Dedifferentiated amniotic fluid mesenchymal stem cell (primary cell): ENCODE data around the gene ACTL6B.
"Not testable (repeated sequence)": the region's sequence is repeated elsewhere in the genome, so short reads cannot be mapped to it uniquely, and the experiment has no call there.

Experiments
- DNase-seq: peaks from one replicate; pipeline ENCODE4 v3.0.0-alpha.2; 2016; ENCODE audit errors: extremely low spot score

Gene ACTL6B

GRCh38 chr7:100671353-100672327 is 15.4 kb upstream of the ACTL6B start:
- DNase-seq, result no peak

GRCh38 chr7:100670074-100670473 is 13.8 kb upstream of the ACTL6B start:
- DNase-seq, result no peak

- not testable (repeated sequence) for DNase-seq
Observed at GRCh38 chr7:100669106-100669505, 12.9 kb upstream of the ACTL6B start.

GRCh38 chr7:100668069-100668449 is 11.8 kb upstream of the ACTL6B start:
- no peak for DNase-seq

- no peak for DNase-seq
Observed at GRCh38 chr7:100667331-100668068, 11.3 kb upstream of the ACTL6B start.

- DNase-seq, result no peak
Observed at GRCh38 chr7:100665168-100665726, 9.0 kb upstream of the ACTL6B start.

GRCh38 chr7:100662194-100662776 is 6.0 kb upstream of the ACTL6B start:
- not testable (repeated sequence) for DNase-seq

GRCh38 chr7:100654908-100655831 is 1.1 kb downstream of the ACTL6B start:
- DNase-seq, result no peak

GRCh38 chr7:100649826-100650565 is 6.3 kb downstream of the ACTL6B start:
- no peak for DNase-seq

- DNase-seq, result no peak
Observed at GRCh38 chr7:100642534-100642907, 13.7 kb downstream of the ACTL6B start.

- no peak for DNase-seq
Observed at GRCh38 chr7:100641860-100642533, 14.3 kb downstream of the ACTL6B start.

GRCh38 chr7:100641463-100641859 is 14.8 kb downstream of the ACTL6B start, which contains the start of gene TFR2:
Gene TFR2, minus strand, starts transcription at chr7:100641552. Its CDS starts 43 bp downstream, at chr7:100641509.
- DNase-seq, result no peak

GRCh38 chr7:100640517-100641440 is 15.5 kb downstream of the ACTL6B start:
- no peak for DNase-seq

- no peak for DNase-seq
Observed at GRCh38 chr7:100639995-100640516, 16.2 kb downstream of the ACTL6B start.

- DNase-seq, result no peak
Observed at GRCh38 chr7:100632951-100633717, 23.1 kb downstream of the ACTL6B start.

GRCh38 chr7:100630066-100630465 is 26.2 kb downstream of the ACTL6B start:
- DNase-seq, result no peak

GRCh38 chr7:100629117-100629716 is 27.0 kb downstream of the ACTL6B start:
- DNase-seq, result no peak
